ENCODE data around the gene BIRC7. TPM values are rescaled to one million over a fixed set of nuclear protein-coding genes. Genes with fewer than 3 reads are reported as not detected.

Gene BIRC7
- total and polyA plus RNA-seq, 2 donors (not counting 3 experiments of a cell fraction or from before 2014, with no cell fraction given), result not detected

GRCh38 chr20:63242736-63243135, 7.0 kb downstream of the BIRC7 start:
- CTCF ChIA-PET, result no interaction called here
- POLR2A ChIA-PET, result interaction anchor here (1.0 kb wide), 1 partner anchor 11 kb away, joined by 3 read pairs; the partner anchor contains the start of gene NKAIN4
- Histone ChIP-seq H3K4me2 (ENCODE audit: insufficient read depth, low read length) (no peak overlapping the region), H3K9ac (replicated peaks; ENCODE audit: extremely low read depth, insufficient read depth, low read length) (no peak overlapping the region), H4K20me1 (replicated peaks; ENCODE audit: control insufficient read depth, extremely low read depth, insufficient read depth, low read length) (no peaks in the 10 kb centered on the region), H3K4me3 (replicated peaks in 1 of 3; ENCODE audit: insufficient read depth in 1 of 3, low read depth in 1 of 3, low read length in 3 of 3) (no peak overlapping the region), H3K9me3 (replicated peaks; ENCODE audit: control insufficient read depth, insufficient read depth, low read length) (no peaks in the 10 kb centered on the region), H3K4me1 (ENCODE audit: control insufficient read depth, extremely low read depth, insufficient read depth, low read length) (no peaks in the 10 kb centered on the region), H2AFZ (ENCODE audit: low read depth, low read length) (no peak overlapping the region), H3K27ac (ENCODE audit: insufficient read depth, low read depth, low read length) (no peak overlapping the region), H3K36me3 (ENCODE audit: control insufficient read depth in 2 of 2, extremely low read depth in 1 of 2, insufficient read depth in 2 of 2, low read length in 2 of 2) (no peaks in the 10 kb centered on the region), H3K9me1 (replicated peaks; ENCODE audit: control insufficient read depth, extremely low read depth, insufficient read depth, low read length) (no peaks in the 10 kb centered on the region), H3K79me2 (ENCODE audit: control insufficient read depth, insufficient read depth, low read length) (no peaks in the 10 kb centered on the region), H3K27me3 (ENCODE audit: control insufficient read depth in 2 of 2, insufficient read depth in 2 of 2, low read length in 2 of 2) (no peaks in the 10 kb centered on the region)
- no peak for FAIRE-seq
- intact Hi-C loops (cut with micrococcal nuclease) (no loop called here), dilution Hi-C loops (cut with MboI; ENCODE audit: extremely low pct_ligation_motif_present, low sequenced_read_pairs) (no loop called here)
- BruUV-seq (replicated peaks), result no TSS peak
- DNase-seq (ENCODE audit: low read depth, low spot score), result no peak
- TF ChIP-seq EZH2 (IDR thresholded peaks at IDR 0.05; ENCODE audit: borderline replicate concordance, low read depth, low read length, severe bottlenecking) (no peak), POLR2A (IDR thresholded peaks at IDR 0.05; ENCODE audit: low read depth, low read length) (no peak), FOS (IDR thresholded peaks at IDR 0.05; ENCODE audit: borderline replicate concordance, insufficient read depth, low read length) (no peak), JUN (IDR thresholded peaks at IDR 0.05; ENCODE audit: borderline replicate concordance, insufficient read depth, insufficient read length, low read depth) (no peak), MAX (IDR thresholded peaks at IDR 0.05; ENCODE audit: insufficient read depth, insufficient read length) (no peak), MYC (IDR thresholded peaks at IDR 0.05; ENCODE audit: low read depth, low read length) (no peak), POLR2AphosphoS5 (IDR thresholded peaks at IDR 0.05; ENCODE audit: insufficient read depth, low read depth, low read length) (no peak), GATA2 (IDR thresholded peaks at IDR 0.05; ENCODE audit: insufficient read depth, insufficient read length, low read depth, low read length) (no peak)
- TF ChIP-seq, protein P1, sequence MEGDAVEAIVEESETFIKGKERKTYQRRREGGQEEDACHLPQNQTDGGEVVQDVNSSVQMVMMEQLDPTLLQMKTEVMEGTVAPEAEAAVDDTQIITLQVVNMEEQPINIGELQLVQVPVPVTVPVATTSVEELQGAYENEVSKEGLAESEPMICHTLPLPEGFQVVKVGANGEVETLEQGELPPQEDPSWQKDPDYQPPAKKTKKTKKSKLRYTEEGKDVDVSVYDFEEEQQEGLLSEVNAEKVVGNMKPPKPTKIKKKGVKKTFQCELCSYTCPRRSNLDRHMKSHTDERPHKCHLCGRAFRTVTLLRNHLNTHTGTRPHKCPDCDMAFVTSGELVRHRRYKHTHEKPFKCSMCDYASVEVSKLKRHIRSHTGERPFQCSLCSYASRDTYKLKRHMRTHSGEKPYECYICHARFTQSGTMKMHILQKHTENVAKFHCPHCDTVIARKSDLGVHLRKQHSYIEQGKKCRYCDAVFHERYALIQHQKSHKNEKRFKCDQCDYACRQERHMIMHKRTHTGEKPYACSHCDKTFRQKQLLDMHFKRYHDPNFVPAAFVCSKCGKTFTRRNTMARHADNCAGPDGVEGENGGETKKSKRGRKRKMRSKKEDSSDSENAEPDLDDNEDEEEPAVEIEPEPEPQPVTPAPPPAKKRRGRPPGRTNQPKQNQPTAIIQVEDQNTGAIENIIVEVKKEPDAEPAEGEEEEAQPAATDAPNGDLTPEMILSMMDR (IDR thresholded peaks at IDR 0.05; ENCODE audit: extremely low read depth in 1 of 2, insufficient read depth in 1 of 2, low read depth in 1 of 2, low read length in 2 of 2), result no peak

Measured in endothelial cell of umbilical vein (primary cell).